Naive B cell (primary cell): Measurements from ENCODE around the gene QPRT. TPM values are rescaled to one million over a fixed set of nuclear protein-coding genes. Genes with fewer than 3 reads are reported as not detected.
A peak's percentile ranks its signal among the peaks of the same experiment; 100 is the strongest.
"Not testable (repeated sequence)": the region's sequence is repeated elsewhere in the genome, so short reads cannot be mapped to it uniquely, and the experiment has no call there.

Source experiments
- ATAC-seq, 2 donors: fragments of 150-1000 bp; cut with Tn5 transposase; 2 replicates each; pipeline ENCODE4 v1.10.0; 2021; ENCODE audit warnings: low read depth in 2 of 2, mild to moderate bottlenecking in 2 of 2, moderate library complexity in 2 of 2
- DNase-seq: peaks from one replicate; pipeline ENCODE4 v3.0.0; 2022
- H3K27ac Mint-ChIP-seq, 6 donors: one replicate each; pipeline ENCODE4 v1.8.0; 2020 to 2022; ENCODE audit warnings: mild to moderate bottlenecking in 6 of 6, mixed read lengths in 6 of 6, moderate library complexity in 5 of 6, inconsistent platforms in 2 of 6
- H3K27me3 Mint-ChIP-seq, 3 donors: one replicate each; pipeline ENCODE4 v1.8.0; 2021 to 2022; ENCODE audit warnings: mixed read lengths in 3 of 3, mild to moderate bottlenecking in 1 of 3
- H3K36me3 Mint-ChIP-seq, 2 donors: one replicate each; pipeline ENCODE4 v1.8.0; 2020 to 2022; ENCODE audit warnings: mixed read lengths in 2 of 2, inconsistent platforms in 1 of 2, mild to moderate bottlenecking in 1 of 2
- H3K4me1 Mint-ChIP-seq, 3 donors: one replicate each; pipeline ENCODE4 v1.8.0; 2020 to 2022; ENCODE audit warnings: mixed read lengths in 3 of 3, inconsistent platforms in 1 of 3, mild to moderate bottlenecking in 1 of 3, moderate library complexity in 1 of 3
- H3K4me3 Mint-ChIP-seq, 8 donors: one replicate each; pipeline ENCODE4 v1.8.0; 2020 to 2022; ENCODE audit warnings: mild to moderate bottlenecking in 8 of 8, mixed read lengths in 8 of 8, moderate library complexity in 8 of 8, inconsistent platforms in 2 of 8
- H3K9me3 Mint-ChIP-seq, 7 donors: one replicate each; pipeline ENCODE4 v1.8.0; 2020 to 2022; ENCODE audit warnings: mixed read lengths in 7 of 7, mild to moderate bottlenecking in 5 of 7, inconsistent platforms in 2 of 7, moderate library complexity in 1 of 7
- polyA plus RNA-seq, 6 donors: library from polyadenylated mRNA; unstranded; fragments of 300-500 nt; fragmentation: Illumina TruSeq; gene quantifications; one replicate each; pipeline ENCODE4 v1.2.3, GENCODE V29; 2021; ENCODE audit warnings: low read depth in 6 of 6

QPRT gene
- polyA plus RNA-seq, 6 donors from 2014 or later, result not detected

DNA sequence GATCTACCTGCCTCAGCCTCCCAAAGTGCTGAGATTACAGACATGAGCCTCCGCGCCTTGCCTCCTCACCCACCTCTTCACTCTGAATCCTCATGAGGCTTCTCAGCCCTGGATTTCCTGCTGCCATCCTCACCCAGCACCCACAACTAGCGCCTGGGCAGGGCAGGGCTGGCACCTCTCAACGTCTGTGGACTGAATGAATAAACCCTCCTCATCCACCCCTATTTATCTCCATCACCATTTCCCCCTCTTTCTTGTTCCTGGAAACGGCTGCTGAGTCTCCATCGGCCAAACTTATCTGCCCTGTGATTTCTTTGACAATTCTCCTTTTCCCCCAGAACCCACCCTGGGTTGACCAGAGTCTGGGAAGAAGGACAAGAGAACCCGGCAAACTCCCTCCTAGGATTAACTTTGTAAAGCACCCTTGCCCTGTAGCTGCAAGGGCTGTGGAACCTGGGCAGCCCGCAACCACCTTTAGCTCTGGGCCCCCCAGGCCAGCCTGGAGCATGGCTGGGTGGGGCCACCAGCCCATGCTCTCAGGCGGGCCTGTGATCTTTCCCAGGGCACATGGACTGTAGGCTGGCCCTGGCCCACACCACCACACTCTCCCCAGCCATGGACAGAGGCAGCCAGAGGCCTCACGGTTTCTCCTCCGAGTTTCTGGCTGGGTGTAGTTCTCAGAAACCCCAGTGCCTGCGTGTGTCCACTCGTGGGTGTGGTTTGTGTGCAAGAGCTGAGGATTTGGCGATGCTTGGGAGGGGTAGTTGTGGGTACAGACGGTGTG is 13.5 kb upstream of the QPRT start:
- DNase-seq, result peak; percentile 14
- ATAC-seq, result no peak
- Mint-ChIP-seq H3K4me3 (peak overlapping the region; percentile 74 to 92 (median 84)), H3K36me3 (no peaks in the 10 kb centered on the region), H3K4me1 (peaks cover 48 to 63% (median 58%) of the 10 kb centered on the region in 3 donors), H3K27ac (peak overlapping the region; percentile 57 to 97 (median 92)), H3K9me3 (no peaks in the 10 kb centered on the region), H3K27me3 (no peaks in the 10 kb centered on the region)

DNA sequence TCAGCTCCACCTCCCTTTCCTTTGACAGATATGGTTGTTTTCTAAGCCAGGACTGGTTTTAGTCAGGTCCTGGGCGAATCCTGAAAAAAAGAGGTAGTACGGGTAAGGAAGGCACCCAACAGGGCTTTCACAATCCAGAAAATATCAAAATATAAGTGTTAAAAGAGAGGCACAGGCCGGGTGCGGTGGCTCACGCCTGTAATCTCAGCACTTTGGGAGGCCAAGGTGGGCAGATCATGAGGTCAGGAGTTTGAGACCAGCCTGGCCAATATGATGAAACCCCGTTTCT is 11.7 kb upstream of the QPRT start:
- H3K4me1 Mint-ChIP-seq, result peaks cover 52 to 54% (median 52%) of the 10 kb centered on the region in 3 donors
- H3K27me3 Mint-ChIP-seq, ATAC-seq, H3K9me3 Mint-ChIP-seq, H3K36me3 Mint-ChIP-seq, DNase-seq: not testable (repeated sequence)
- H3K27ac Mint-ChIP-seq, result peak overlapping the region in 3 of 6 donors; percentile 39 to 95 (median 90)
- H3K4me3 Mint-ChIP-seq, result peak overlapping the region in 5 of 8 donors; percentile 74 to 91 (median 82)

DNA sequence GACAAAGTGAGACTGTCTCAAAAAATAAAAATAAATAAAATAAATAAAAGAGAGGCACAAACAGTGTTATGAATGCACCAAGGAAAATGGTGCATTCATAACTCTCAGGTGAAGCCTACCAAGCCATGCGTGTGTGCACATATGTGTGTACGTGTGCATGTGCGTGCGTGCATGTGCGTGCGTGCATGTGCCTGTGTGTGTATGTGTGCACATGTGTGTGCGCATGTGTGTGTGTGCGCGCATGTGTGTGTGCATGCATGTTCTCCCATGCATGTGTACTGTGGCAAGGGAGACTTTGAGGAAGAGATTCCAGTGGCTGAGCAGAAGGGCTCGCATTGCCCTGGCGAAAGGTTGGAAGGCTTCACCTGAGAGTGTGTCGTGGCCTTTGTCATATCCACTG is 11.2 kb upstream of the QPRT start:
- Mint-ChIP-seq H3K36me3 (no peaks in the 10 kb centered on the region), H3K4me1 (peaks cover 47 to 49% (median 48%) of the 10 kb centered on the region in 3 donors), H3K9me3 (no peaks in the 10 kb centered on the region), H3K4me3 (no peak overlapping the region), H3K27me3 (no peaks in the 10 kb centered on the region), H3K27ac (no peak overlapping the region)
- no peak for DNase-seq
- no peak for ATAC-seq

DNA sequence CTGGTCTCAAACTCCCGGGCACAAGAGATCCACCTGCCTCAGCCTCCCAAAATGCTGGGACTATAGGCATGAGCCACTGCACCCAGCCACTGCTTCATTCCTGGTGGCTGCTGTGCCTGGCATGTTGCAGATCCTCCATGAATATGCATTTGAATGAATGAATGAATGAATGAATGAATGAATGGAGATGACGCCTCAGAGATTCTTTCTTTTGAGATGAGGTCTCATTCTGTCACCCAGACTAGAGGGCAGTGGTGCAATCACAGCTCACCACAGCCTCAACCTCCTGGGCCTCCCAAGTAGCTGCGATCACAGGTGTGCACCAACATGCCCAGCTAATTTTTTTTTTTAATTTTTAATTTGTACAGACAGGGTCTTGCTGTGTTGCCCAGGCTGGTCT is 10.7 kb upstream of the QPRT start:
- Mint-ChIP-seq H3K36me3 (no peaks in the 10 kb centered on the region), H3K27me3 (no peaks in the 10 kb centered on the region), H3K4me3 (peak overlapping the region in 2 of 8 donors; percentile 51 to 72), H3K4me1 (peaks cover 42 to 45% (median 43%) of the 10 kb centered on the region in 3 donors), H3K9me3 (no peaks in the 10 kb centered on the region), H3K27ac (no peak overlapping the region)
- DNase-seq (no peak), ATAC-seq (no peak)

DNA sequence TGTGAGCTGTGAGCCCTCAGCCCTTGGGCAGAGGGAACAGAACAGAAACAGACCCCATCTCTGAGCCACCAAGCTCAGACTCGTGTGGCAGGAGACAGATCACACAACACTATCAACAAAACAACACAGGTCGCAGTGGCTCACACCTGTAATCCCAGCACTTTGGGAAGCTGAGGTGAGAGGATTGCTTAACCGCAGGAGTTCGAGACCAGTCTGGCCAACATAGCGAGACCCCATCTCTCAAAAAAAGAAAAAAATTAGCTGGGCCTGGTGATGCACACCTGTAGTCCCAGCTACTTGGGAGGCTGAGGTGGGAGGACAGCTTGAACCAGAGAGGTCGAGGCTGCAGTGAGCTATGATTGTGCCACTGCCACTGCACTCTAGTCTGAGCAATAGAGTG is 5.5 kb upstream of the QPRT start:
- no peak overlapping the region for H3K27ac Mint-ChIP-seq
- DNase-seq, result no peak
- no peak for ATAC-seq
- no peak overlapping the region for H3K4me3 Mint-ChIP-seq
- H3K9me3 Mint-ChIP-seq, result no peaks in the 10 kb centered on the region
- no peaks in the 10 kb centered on the region for H3K36me3 Mint-ChIP-seq
- no peaks in the 10 kb centered on the region for H3K27me3 Mint-ChIP-seq
- peaks cover 7 to 11% (median 9%) of the 10 kb centered on the region in 3 donors for H3K4me1 Mint-ChIP-seq

DNA sequence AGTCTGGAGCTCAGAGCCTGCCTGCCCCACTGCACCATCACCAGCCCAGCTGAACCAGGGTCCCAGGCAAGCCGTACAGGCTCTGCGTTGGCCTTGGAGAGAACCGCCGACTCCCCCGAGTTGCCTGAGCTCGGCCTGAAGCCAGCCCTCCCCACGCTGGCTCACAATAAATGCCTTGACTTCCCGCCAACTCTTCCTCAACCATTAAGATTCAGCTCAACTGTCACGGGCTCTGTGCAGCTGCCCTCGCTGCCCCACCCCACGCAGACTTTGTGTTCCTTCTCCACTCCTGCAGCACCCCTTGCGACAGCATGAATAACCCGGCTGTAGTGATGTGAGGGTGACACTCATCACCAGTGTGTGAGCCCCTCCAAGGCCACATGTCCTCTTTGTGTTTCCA is 4.8 kb upstream of the QPRT start:
- Mint-ChIP-seq H3K27me3 (no peaks in the 10 kb centered on the region), H3K9me3 (no peaks in the 10 kb centered on the region), H3K4me1 (peaks cover 10 to 12% (median 11%) of the 10 kb centered on the region in 3 donors), H3K4me3 (no peak overlapping the region), H3K27ac (no peak overlapping the region), H3K36me3 (no peaks in the 10 kb centered on the region)
- no peak for DNase-seq
- peak in 1 of 2 donors; percentile 40 for ATAC-seq

DNA sequence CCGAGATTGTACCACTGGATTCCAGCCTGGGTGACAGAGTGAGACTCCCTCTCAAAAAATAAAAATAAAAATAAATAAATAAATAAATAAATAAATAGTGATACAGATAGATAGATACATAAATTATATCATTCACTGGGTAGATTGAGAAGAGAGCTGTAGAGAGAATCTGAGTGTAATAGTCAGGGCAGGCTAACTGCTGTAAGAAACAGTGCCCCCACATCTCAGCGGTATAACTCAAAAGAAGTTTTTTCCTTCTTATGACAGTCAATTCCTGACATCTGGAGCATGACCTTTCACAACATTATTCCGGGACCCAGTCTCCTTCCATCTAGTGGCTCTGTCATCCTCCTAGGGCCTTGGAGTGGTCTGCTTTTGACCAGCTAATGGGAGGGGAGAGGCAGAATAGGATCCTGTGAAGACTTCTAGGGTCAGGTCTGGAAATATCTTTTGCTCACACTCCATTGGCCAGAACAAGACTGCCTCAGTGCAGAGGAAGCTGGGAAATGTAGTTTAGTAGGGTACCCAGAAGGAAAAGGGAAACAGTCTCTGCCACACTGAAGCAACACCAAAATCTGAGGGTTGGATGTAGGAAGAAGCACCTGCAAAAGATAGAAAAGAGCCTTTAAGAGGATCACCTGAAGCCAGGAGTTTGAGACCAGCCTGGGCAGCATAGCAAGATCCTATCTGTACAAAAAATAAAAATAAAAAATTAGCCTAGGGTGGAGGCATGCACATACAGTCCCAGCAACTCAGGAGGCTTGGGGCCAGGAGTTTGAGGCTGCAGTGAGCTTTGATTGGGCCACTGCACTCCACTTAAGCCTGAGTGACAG is 3.0 kb upstream of the QPRT start:
- peak overlapping the region in 3 of 6 donors; percentile 18 to 77 (median 59) for H3K27ac Mint-ChIP-seq
- peaks cover 17 to 31% (median 25%) of the 10 kb centered on the region in 3 donors for H3K4me1 Mint-ChIP-seq
- H3K27me3 Mint-ChIP-seq, result no peaks in the 10 kb centered on the region
- no peaks in the 10 kb centered on the region for H3K9me3 Mint-ChIP-seq
- no peak overlapping the region for H3K4me3 Mint-ChIP-seq
- ATAC-seq (peak; percentile 79 to 83), DNase-seq (no peak)
- no peaks in the 10 kb centered on the region for H3K36me3 Mint-ChIP-seq

DNA sequence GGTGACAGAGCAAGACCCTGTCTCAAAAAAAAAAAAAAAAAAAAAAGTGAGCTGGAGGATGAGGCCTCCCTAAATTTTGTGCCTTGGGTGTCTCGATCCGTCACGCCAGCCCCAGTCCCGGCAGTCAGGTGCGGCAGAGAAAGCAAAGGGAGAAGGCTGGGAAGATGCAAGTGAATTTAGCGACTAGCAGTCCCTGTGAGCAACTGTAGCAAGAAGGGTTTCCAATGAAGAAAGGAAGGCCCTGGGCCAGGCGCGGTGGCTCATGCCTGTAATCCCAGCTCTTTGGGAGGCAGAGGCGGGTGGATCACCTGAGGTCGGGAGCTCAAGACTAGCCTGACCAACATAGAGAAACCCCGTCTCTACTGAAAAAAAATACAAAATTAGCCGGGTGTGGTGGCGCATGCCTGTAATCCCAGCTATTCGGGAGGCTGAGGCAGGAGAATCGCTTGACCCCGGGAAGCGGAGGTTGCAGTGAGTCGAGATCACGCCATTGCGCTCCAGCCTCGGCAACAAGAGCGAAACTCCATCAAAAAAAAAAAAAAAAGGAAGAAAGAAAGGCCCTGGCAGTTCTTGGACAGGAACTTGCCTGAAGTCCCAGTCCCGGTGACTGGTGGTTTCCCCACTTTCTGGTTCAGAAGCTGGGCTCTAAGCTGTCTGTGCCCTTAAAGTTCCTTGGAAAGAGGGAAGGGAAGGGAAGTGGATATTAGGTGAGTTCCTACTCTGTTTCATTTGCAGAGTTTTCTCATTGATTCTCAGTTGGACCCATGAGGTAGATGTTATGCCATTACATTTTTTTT is 1.8 kb upstream of the QPRT start:
- no peak overlapping the region for H3K4me3 Mint-ChIP-seq
- no peak for DNase-seq
- no peaks in the 10 kb centered on the region for H3K27me3 Mint-ChIP-seq
- no peaks in the 10 kb centered on the region for H3K36me3 Mint-ChIP-seq
- H3K4me1 Mint-ChIP-seq, result peaks cover 13 to 33% (median 25%) of the 10 kb centered on the region in 3 donors
- no peak for ATAC-seq
- H3K27ac Mint-ChIP-seq, result no peak overlapping the region
- H3K9me3 Mint-ChIP-seq, result no peaks in the 10 kb centered on the region

DNA sequence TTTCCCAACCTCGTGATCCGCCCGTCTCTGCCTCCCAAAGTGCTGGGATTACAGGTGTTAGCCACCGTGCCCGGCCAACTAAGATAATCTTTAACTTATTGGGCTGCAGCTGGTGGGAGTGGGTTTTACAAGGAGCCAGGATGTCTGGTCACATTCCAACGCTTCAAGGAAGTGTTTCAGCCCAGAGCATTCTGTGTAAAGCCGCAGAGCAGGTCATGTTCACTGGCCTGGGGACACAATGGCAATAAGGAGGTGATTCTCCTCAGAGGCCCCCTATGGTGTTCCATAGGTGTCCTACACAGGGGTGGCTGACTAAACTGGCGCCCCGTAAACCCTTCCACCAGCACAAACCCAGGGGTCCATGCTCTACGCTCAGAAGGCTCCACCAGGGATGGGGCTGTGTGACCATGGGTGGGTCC is 1.2 kb downstream of the QPRT start:
- ATAC-seq, result no peak
- H3K27ac Mint-ChIP-seq, result peak overlapping the region in 1 of 6 donors; percentile 81

DNA sequence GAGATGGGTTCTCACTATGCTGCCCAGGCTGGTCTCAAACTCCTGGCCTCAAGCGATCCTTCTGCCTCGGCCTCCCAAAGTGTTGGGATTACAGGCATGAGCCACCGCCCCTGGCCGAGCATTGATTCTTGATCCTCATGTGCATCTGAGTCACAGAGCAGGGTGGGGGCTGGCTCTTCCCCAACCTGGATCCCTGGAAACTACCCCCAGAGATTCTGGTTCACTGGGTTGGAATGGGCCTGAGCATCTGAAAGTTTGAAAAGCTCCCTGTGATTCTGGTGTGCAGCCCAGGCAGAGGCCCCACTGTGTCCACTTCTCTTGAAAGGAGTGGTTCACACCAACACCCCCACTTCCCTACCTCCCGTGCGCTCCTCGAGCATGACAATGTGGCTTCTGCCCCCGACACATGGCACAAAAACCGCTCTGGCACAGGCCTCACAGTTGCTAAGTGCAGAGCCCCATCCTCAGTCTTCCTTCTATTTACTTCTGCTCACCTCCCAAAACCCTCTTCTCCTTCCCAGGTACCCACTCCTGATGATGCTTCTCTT is 4.6 kb downstream of the QPRT start:
- H3K4me1 Mint-ChIP-seq, result peaks cover 14 to 30% (median 23%) of the 10 kb centered on the region in 3 donors
- no peak overlapping the region for H3K4me3 Mint-ChIP-seq
- H3K27me3 Mint-ChIP-seq, result no peaks in the 10 kb centered on the region
- DNase-seq (no peak), ATAC-seq (no peak)
- H3K36me3 Mint-ChIP-seq, result no peaks in the 10 kb centered on the region
- peak overlapping the region in 2 of 6 donors; percentile 69 to 85 for H3K27ac Mint-ChIP-seq
- no peaks in the 10 kb centered on the region for H3K9me3 Mint-ChIP-seq

More for the DNA sequence above, 1.2 kb downstream of the QPRT start:
- Mint-ChIP-seq H3K4me1 (peaks cover 13 to 31% (median 25%) of the 10 kb centered on the region in 3 donors), H3K4me3 (peak overlapping the region; percentile 48 to 87 (median 76)), H3K36me3 (no peaks in the 10 kb centered on the region), H3K27me3 (no peaks in the 10 kb centered on the region), H3K9me3 (no peaks in the 10 kb centered on the region)
- no peak for DNase-seq

DNA sequence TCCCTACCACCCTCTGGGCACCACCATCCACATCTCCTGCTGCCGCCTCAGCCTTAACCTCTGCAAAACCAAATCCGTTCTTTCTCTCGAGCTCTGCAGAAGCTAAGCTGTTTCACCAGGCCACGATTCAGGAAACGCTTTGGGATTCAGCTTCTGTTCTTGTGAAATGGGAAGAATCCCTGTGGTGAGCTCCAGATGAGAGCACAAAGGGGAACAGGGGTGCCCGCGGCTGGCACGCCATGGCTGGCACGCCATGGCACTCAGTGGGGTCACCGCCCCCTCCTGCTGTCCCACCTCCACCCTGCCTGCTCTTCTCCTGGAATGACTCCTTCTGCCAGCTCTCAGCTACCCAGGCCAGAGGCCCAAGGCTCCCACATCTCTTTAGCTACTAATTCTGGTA is 5.7 kb downstream of the QPRT start:
- DNase-seq (no peak), ATAC-seq (no peak)

DNA sequence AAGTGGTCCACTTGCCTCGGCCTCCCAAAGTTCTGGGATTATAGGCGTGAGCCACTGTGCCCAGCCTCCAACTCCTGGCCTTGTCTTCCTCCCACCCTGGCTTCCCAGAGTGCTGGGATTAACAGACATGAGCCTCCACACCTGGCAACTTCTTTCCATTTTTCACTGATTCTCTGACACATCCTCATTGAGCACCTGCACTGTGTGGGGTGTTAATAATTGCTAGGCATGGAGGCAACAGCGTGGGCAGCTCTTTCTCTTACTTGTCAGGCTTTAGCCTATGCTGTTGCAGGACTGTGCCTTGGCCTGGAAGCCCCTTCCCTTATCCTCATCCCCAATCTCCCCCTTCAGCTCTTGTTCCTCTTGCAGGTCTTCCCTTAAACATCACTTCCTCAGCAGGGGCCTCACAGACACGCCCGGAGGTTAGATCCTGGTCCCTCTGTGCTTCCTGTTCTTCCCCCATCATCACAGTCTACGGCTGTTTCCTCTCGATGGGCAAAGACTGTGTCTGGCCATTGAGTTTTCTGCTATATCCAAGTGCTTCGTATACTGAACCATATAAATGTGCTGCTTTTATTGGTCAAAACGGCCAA is 7.9 kb downstream of the QPRT start:
- Mint-ChIP-seq H3K27me3 (no peaks in the 10 kb centered on the region), H3K4me3 (no peak overlapping the region), H3K27ac (peak overlapping the region in 1 of 6 donors; percentile 16), H3K36me3 (no peaks in the 10 kb centered on the region), H3K4me1 (peaks cover 9 to 19% (median 16%) of the 10 kb centered on the region in 3 donors), H3K9me3 (no peaks in the 10 kb centered on the region)
- no peak for ATAC-seq
- DNase-seq, result no peak

More for the DNA sequence above, 5.7 kb downstream of the QPRT start:
- Mint-ChIP-seq H3K9me3 (no peaks in the 10 kb centered on the region), H3K36me3 (no peaks in the 10 kb centered on the region), H3K27me3 (no peaks in the 10 kb centered on the region), H3K27ac (no peak overlapping the region), H3K4me1 (peaks cover 7 to 27% (median 18%) of the 10 kb centered on the region in 3 donors), H3K4me3 (peak overlapping the region in 1 of 8 donors; percentile 70)

DNA sequence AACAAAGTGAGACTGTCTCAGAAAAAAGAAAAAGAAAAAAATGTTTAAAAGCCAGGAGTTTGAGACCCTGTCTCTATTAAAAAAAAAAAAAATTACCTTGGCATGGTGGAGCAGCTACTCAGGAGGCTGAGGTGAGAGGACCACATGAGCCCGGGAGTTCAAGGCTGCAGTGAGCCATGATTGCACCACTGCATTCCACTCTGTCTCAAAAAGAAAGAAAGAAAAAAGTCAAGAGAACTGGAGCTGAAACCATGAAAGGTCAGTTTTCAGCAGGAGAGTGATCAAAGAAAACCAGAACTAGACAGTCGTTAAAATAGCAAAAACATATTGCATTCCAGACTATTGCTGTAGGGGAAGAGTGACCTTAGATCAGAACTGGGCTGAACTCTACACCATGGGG is 8.8 kb downstream of the QPRT start:
- Mint-ChIP-seq H3K4me3 (no peak overlapping the region), H3K4me1 (peaks cover 10 to 20% (median 17%) of the 10 kb centered on the region in 3 donors), H3K27ac (no peak overlapping the region), H3K9me3 (no peaks in the 10 kb centered on the region), H3K27me3 (no peaks in the 10 kb centered on the region), H3K36me3 (no peaks in the 10 kb centered on the region)
- ATAC-seq (no peak), DNase-seq (no peak)
